HEK293 (cell line): ENCODE measurements around the gene IL16.

Source experiments
- BCL11A ChIP-seq: fragments of 450-650 bp; formaldehyde crosslinking; IDR thresholded peaks from 2 replicates; pipeline ENCODE4 v1.5.1; 2016; ENCODE audit warnings: low read depth, missing biosample characterization, missing genetic modification characterization
- CTCF ChIP-seq: fragments of 450-650 bp; formaldehyde crosslinking; IDR thresholded peaks from 2 replicates; pipeline ENCODE4 v1.5.1; 2016; ENCODE audit warnings: missing biosample characterization, missing genetic modification characterization
- KLF1 ChIP-seq: fragments of 450-650 bp; formaldehyde crosslinking; IDR thresholded peaks from 2 replicates; pipeline ENCODE4 v1.5.1; 2016; ENCODE audit warnings: missing biosample characterization, missing genetic modification characterization
- KLF10 ChIP-seq: fragments of 450-650 bp; IDR thresholded peaks from 2 replicates; pipeline ENCODE4 v1.5.1; 2018; ENCODE audit warnings: missing biosample characterization, mild to moderate bottlenecking, missing genetic modification characterization
- KLF9 ChIP-seq: fragments of 450-650 bp; formaldehyde crosslinking; IDR thresholded peaks from 2 replicates; pipeline ENCODE4 v1.5.1; 2016; ENCODE audit warnings: missing biosample characterization, missing genetic modification characterization, low read depth
- SETDB1 ChIP-seq: IDR thresholded peaks from one replicate; pipeline ENCODE4 v1.6.1; 2017; ENCODE audit warnings: mild to moderate bottlenecking, low read length, moderate library complexity, mixed read lengths; ENCODE audit not compliant: insufficient read length
- ZBTB8A ChIP-seq: fragments of 450-650 bp; formaldehyde crosslinking; IDR thresholded peaks from 2 replicates; pipeline ENCODE4 v1.5.1; 2016; ENCODE audit warnings: missing biosample characterization, missing genetic modification characterization
- ZNF24 ChIP-seq: fragments of 450-650 bp; formaldehyde crosslinking; IDR thresholded peaks from 2 replicates; pipeline ENCODE4 v1.5.1; 2016; ENCODE audit warnings: missing biosample characterization, missing genetic modification characterization
- ZNF280C ChIP-seq: fragments of 450-650 bp; formaldehyde crosslinking; IDR thresholded peaks from 2 replicates; pipeline ENCODE4 v1.5.1; 2016; ENCODE audit warnings: missing biosample characterization, missing genetic modification characterization
- ZNF292 ChIP-seq: fragments of 450-650 bp; formaldehyde crosslinking; IDR thresholded peaks from 2 replicates; pipeline ENCODE4 v1.5.1; 2016; ENCODE audit warnings: low read depth, missing biosample characterization, missing genetic modification characterization, borderline replicate concordance
- ZNF580 ChIP-seq: fragments of 450-650 bp; formaldehyde crosslinking; IDR thresholded peaks from 2 replicates; pipeline ENCODE4 v1.5.1; 2016; ENCODE audit warnings: missing biosample characterization, missing genetic modification characterization
- ZNF747 ChIP-seq: fragments of 450-650 bp; formaldehyde crosslinking; IDR thresholded peaks from 2 replicates; pipeline ENCODE4 v1.5.1; 2016; ENCODE audit warnings: missing biosample characterization, missing genetic modification characterization
- ZNF776 ChIP-seq: fragments of 450-650 bp; formaldehyde crosslinking; IDR thresholded peaks from 2 replicates; pipeline ENCODE4 v1.5.0; 2017; ENCODE audit warnings: missing biosample characterization, missing genetic modification characterization, borderline replicate concordance

- TF ChIP-seq KLF9 (tag by site-specific recombination) (no peak), KLF10 (tag by site-specific recombination) (no peak), ZNF280C (tag by site-specific recombination) (no peak), CTCF (tag by site-specific recombination) (no peak), SETDB1 (no peak), ZNF776 (tag by site-specific recombination) (no peak), ZNF747 (tag by site-specific recombination) (no peak), BCL11A (tag by site-specific recombination) (no peak), KLF1 (tag by site-specific recombination) (no peak), ZNF24 (tag by site-specific recombination) (no peak), ZBTB8A (tag by site-specific recombination) (no peak), ZNF292 (tag by site-specific recombination) (no peak), ZNF580 (no peak)
These were observed 46.1 kb downstream of the IL16 start for GRCh38 chr15:81242778-81243177.
